Posterior vena cava (tissue), 2 donors: ENCODE measurements around the gene TTC28. TPM values are rescaled to one million over a fixed set of nuclear protein-coding genes. Genes with fewer than 3 reads are reported as not detected.
A peak's percentile ranks its signal among the peaks of the same experiment; 100 is the strongest.

Source experiments
- DNase-seq: peaks from one replicate; pipeline ENCODE4 v3.0.0-alpha.2; 2020; ENCODE audit warnings: low spot score
- intact Hi-C, 2 donors: fragments of 100-400 bp; cut with DNase I; formaldehyde crosslinking; loops; one replicate each; pipeline versions ENCODE4 v1.14.1 to v1.14.2; 2022 to 2023
- total RNA-seq, 2 donors: library from RNA; stranded (reverse); fragmentation: NEBNext Ultra II Directional; extraction: Animal tissue kit (Norgen Biotek cat#: 25700); gene quantifications; one replicate each; pipeline ENCODE4 v1.2.1, GENCODE V29; 2021
- donor health status: DM: yes; HTN: yes; CAD: no.
- donor health status: DM: yes; HTN: yes; CAD: no.

TTC28 gene
- total RNA-seq, 2 donors from 2014 or later = 36.6 to 51.2 TPM

GRCh38 chr22:28019360-28019759 is 660.3 kb downstream of the TTC28 start:
- peak; percentile 70 for DNase-seq
- intact Hi-C loops = no loop called here

GRCh38 chr22:28018461-28018927 is 661.1 kb downstream of the TTC28 start:
- peak; percentile 71 for DNase-seq
- intact Hi-C loops = no loop called here

GRCh38 chr22:28017859-28018258 is 661.8 kb downstream of the TTC28 start:
- peak; percentile 54 for DNase-seq
- intact Hi-C loops = no loop called here

GRCh38 chr22:28017558-28017820 is 662.2 kb downstream of the TTC28 start:
- peak; percentile 41 for DNase-seq
- intact Hi-C loops = no loop called here

GRCh38 chr22:28016781-28017557 is 662.7 kb downstream of the TTC28 start:
- DNase-seq = peak; percentile 65
- intact Hi-C loops = no loop called here

GRCh38 chr22:28015676-28016601 is 663.7 kb downstream of the TTC28 start:
- intact Hi-C loops = no loop called here
- DNase-seq = peak; percentile 81

GRCh38 chr22:28015046-28015425 is 664.6 kb downstream of the TTC28 start:
- intact Hi-C loops = no loop called here
- DNase-seq = peak; percentile 76

- DNase-seq = peak; percentile 50
- intact Hi-C loops = no loop called here
Observed at GRCh38 chr22:28014211-28015045, 665.2 kb downstream of the TTC28 start.

GRCh38 chr22:28013611-28014010 is 666.0 kb downstream of the TTC28 start:
- DNase-seq = peak; percentile 56
- intact Hi-C loops = no loop called here

- DNase-seq = peak; percentile 16
- intact Hi-C loops = no loop called here
Observed at GRCh38 chr22:28012832-28013460, 666.7 kb downstream of the TTC28 start.

- intact Hi-C loops = loop anchor here (5.0 to 10.0 kb wide), 3 partner anchors 122 to 1255 kb away; no protein-coding TSS in a partner anchor
- DNase-seq = peak; percentile 93
Observed at GRCh38 chr22:28009272-28009827, 670.3 kb downstream of the TTC28 start.

GRCh38 chr22:28008649-28009048 is 671.0 kb downstream of the TTC28 start:
- DNase-seq = no peak
- intact Hi-C loops = loop anchor here (5.0 to 10.0 kb wide), 3 partner anchors 121 to 1254 kb away; no protein-coding TSS in a partner anchor

- intact Hi-C loops = loop anchor here (5.0 to 10.0 kb wide), 3 partner anchors 121 to 1253 kb away; no protein-coding TSS in a partner anchor
- no peak for DNase-seq
Observed at GRCh38 chr22:28008056-28008455, 671.6 kb downstream of the TTC28 start.

- DNase-seq = no peak
- intact Hi-C loops = loop anchor here (5.0 to 10.0 kb wide), 3 partner anchors 119 to 1251 kb away; no protein-coding TSS in a partner anchor
Observed at GRCh38 chr22:28006271-28006670, 673.4 kb downstream of the TTC28 start.

- DNase-seq = no peak
- intact Hi-C loops = loop anchor here (5.0 to 10.0 kb wide), 3 partner anchors 118 to 1251 kb away; no protein-coding TSS in a partner anchor
Observed at GRCh38 chr22:28005513-28005912, 674.1 kb downstream of the TTC28 start.

- intact Hi-C loops = loop anchor here (10.0 kb wide), 2 partner anchors 119 to 1249 kb away; no protein-coding TSS in a partner anchor
Observed at GRCh38 chr22:28004021-28004420, 675.6 kb downstream of the TTC28 start.

GRCh38 chr22:28002863-28003565 is 676.6 kb downstream of the TTC28 start:
- DNase-seq = no peak
- intact Hi-C loops = loop anchor here (10.0 kb wide), 2 partner anchors 118 to 1248 kb away; no protein-coding TSS in a partner anchor

More at GRCh38 chr22:28004021-28004420, 675.6 kb downstream of the TTC28 start:
- no peak for DNase-seq
